Lower lobe of right lung (tissue), 2 donors: ENCODE results near the gene GPC4. TPM values are rescaled to one million over a fixed set of nuclear protein-coding genes. Genes with fewer than 3 reads are reported as not detected.
"Not testable (repeated sequence)": the region's sequence is repeated elsewhere in the genome, so short reads cannot be mapped to it uniquely, and the experiment has no call there.

Source experiments
- ATAC-seq, 2 donors: fragments of 200-7000 bp; cut with Tn5 transposase; one replicate each; pipeline ENCODE4 v1.9.1; 2020 to 2022; ENCODE audit warnings: mild to moderate bottlenecking in 2 of 2, moderate library complexity in 2 of 2
- DNase-seq: peaks from one replicate; pipeline ENCODE4 v3.0.0-alpha.2; 2020
- H3K27ac ChIP-seq: fragments of 200-600 bp; one replicate; pipeline ENCODE4 v1.8.0; 2022
- H3K27me3 ChIP-seq: fragments of 200-600 bp; one replicate; pipeline ENCODE4 v1.8.0; 2022; ENCODE audit warnings: low read depth
- H3K36me3 ChIP-seq: fragments of 200-600 bp; one replicate; pipeline ENCODE4 v1.8.0; 2022; ENCODE audit warnings: mild to moderate bottlenecking
- H3K4me1 ChIP-seq: fragments of 200-600 bp; one replicate; pipeline ENCODE4 v1.8.0; 2022
- H3K4me3 ChIP-seq: fragments of 200-600 bp; one replicate; pipeline ENCODE4 v1.8.0; 2022; ENCODE audit warnings: mild to moderate bottlenecking
- H3K9me3 ChIP-seq: fragments of 200-600 bp; one replicate; pipeline ENCODE4 v1.8.0; 2022
- CTCF ChIP-seq: fragments of 200-600 bp; IDR thresholded peaks from one replicate; pipeline ENCODE4 v1.8.0; 2022; ENCODE audit warnings: antibody characterized with exemption, mild to moderate bottlenecking
- intact Hi-C: fragments of 100-400 bp; cut with DNase I; formaldehyde crosslinking; loops from one replicate; pipeline ENCODE4 v1.11.0; 2022
- total RNA-seq: library from RNA; stranded (reverse); fragmentation: NEBNext Ultra II Directional; extraction: Animal tissue kit (Norgen Biotek cat#: 25700); gene quantifications from one replicate; pipeline ENCODE4 v1.2.1, GENCODE V29; 2021
- donor health status: DM: no; HTN: yes; CAD: no; lungs with severe emphysema.

GPC4 gene
- total RNA-seq, 1 donor from 2014 or later, result 41.9 TPM

- Histone ChIP-seq H3K4me1 (no peaks in the 10 kb centered on the region), H3K36me3 (no peaks in the 10 kb centered on the region), H3K27ac (no peak overlapping the region), H3K4me3 (no peak overlapping the region), H3K27me3 (no peaks in the 10 kb centered on the region), H3K9me3 (no peaks in the 10 kb centered on the region)
- DNase-seq (no peak), ATAC-seq (no peak)
- TF ChIP-seq CTCF, result no peak
- intact Hi-C loops, result no loop called here
These were observed 121.2 kb downstream of the GPC4 start for GRCh38 chrX:133294126-133294525.

- Histone ChIP-seq H3K4me3 (no peak overlapping the region), H3K9me3 (no peaks in the 10 kb centered on the region), H3K27ac (no peak overlapping the region), H3K4me1 (no peaks in the 10 kb centered on the region), H3K36me3 (no peaks in the 10 kb centered on the region), H3K27me3 (no peaks in the 10 kb centered on the region)
- ATAC-seq (no peak), DNase-seq (no peak)
- TF ChIP-seq CTCF, result no peak
- intact Hi-C loops, result no loop called here
These were observed 125.2 kb downstream of the GPC4 start for GRCh38 chrX:133290076-133290475.

GRCh38 chrX:133287860-133288259 lies 127.4 kb downstream of the GPC4 start:
- Histone ChIP-seq H3K36me3 (no peaks in the 10 kb centered on the region), H3K27me3 (no peaks in the 10 kb centered on the region), H3K4me1 (no peaks in the 10 kb centered on the region), H3K27ac (no peak overlapping the region), H3K9me3 (no peaks in the 10 kb centered on the region), H3K4me3 (no peak overlapping the region)
- intact Hi-C loops, result no loop called here
- DNase-seq, result no peak
- TF ChIP-seq CTCF, result no peak
- ATAC-seq, result no peak

GRCh38 chrX:133285341-133285740 lies 129.9 kb downstream of the GPC4 start:
- intact Hi-C loops, result no loop called here
- H3K9me3 ChIP-seq, result no peaks in the 10 kb centered on the region
- no peak for DNase-seq
- H3K27ac ChIP-seq, result no peak overlapping the region
- no peaks in the 10 kb centered on the region for H3K4me1 ChIP-seq
- H3K4me3 ChIP-seq, result no peak overlapping the region
- no peaks in the 10 kb centered on the region for H3K36me3 ChIP-seq
- H3K27me3 ChIP-seq, result no peaks in the 10 kb centered on the region
- ATAC-seq, result no peak
- TF ChIP-seq CTCF, result no peak

GRCh38 chrX:133279112-133279730 lies 136.1 kb downstream of the GPC4 start:
- intact Hi-C loops, H3K4me3 ChIP-seq, ATAC-seq, H3K36me3 ChIP-seq, DNase-seq, H3K9me3 ChIP-seq, H3K27ac ChIP-seq, H3K27me3 ChIP-seq, H3K4me1 ChIP-seq: not testable (repeated sequence)

GRCh38 chrX:133273180-133273579 lies 142.1 kb downstream of the GPC4 start:
- Histone ChIP-seq H3K27me3 (no peaks in the 10 kb centered on the region), H3K9me3 (no peaks in the 10 kb centered on the region), H3K4me1 (no peaks in the 10 kb centered on the region), H3K4me3 (no peak overlapping the region), H3K27ac (no peak overlapping the region), H3K36me3 (no peaks in the 10 kb centered on the region)
- DNase-seq (no peak), ATAC-seq (no peak)
- intact Hi-C loops, result no loop called here
- no peak for TF ChIP-seq CTCF
